Measurements from ENCODE around the gene UBR2. TPM values are rescaled to one million over a fixed set of nuclear protein-coding genes. Genes with fewer than 3 reads are reported as not detected.

Gene UBR2
- total and polyA plus RNA-seq, 2 donors (not counting 3 experiments of a cell fraction or from before 2014, with no cell fraction given): 8.0 to 22.3 TPM

DNA sequence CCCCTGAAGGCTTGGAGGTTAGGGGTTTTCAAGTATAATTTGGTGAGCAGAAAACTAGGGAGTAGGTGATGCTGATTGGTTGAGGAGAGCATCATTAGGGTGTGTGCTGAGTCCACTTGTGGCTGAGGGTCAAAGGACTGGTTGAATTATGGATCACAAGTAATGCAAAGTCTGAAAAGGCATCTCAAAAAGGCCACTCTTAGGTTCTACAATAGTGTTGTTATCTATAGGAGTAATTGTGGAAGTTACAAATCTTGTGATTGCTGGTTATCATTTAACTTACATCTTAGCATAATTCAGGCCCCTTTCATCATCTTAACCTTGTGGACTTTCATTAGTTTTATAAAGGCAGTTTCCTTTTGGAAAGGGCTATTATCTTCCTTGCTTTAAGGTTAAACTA is 60.8 kb downstream of the UBR2 start:
- intact Hi-C loops (cut with micrococcal nuclease) (no loop called here), dilution Hi-C loops (cut with MboI; ENCODE audit: extremely low pct_ligation_motif_present, low sequenced_read_pairs) (no loop called here)
- Histone ChIP-seq H3K9me1 (replicated peaks; ENCODE audit: control insufficient read depth, extremely low read depth, insufficient read depth, low read length) (no peaks in the 10 kb centered on the region), H2AFZ (ENCODE audit: low read depth, low read length) (no peak overlapping the region), H3K27ac (ENCODE audit: insufficient read depth, low read depth, low read length) (no peak overlapping the region), H3K4me2 (ENCODE audit: insufficient read depth, low read length) (no peak overlapping the region), H3K9me3 (replicated peaks; ENCODE audit: control insufficient read depth, insufficient read depth, low read length) (no peaks in the 10 kb centered on the region), H3K9ac (replicated peaks; ENCODE audit: extremely low read depth, insufficient read depth, low read length) (no peak overlapping the region), H3K36me3 (ENCODE audit: control insufficient read depth in 2 of 2, extremely low read depth in 1 of 2, insufficient read depth in 2 of 2, low read length in 2 of 2) (peaks cover 0 to under 1% of the 10 kb centered on the region in 2 experiments), H3K27me3 (ENCODE audit: control insufficient read depth in 2 of 2, insufficient read depth in 2 of 2, low read length in 2 of 2) (no peaks in the 10 kb centered on the region), H4K20me1 (replicated peaks; ENCODE audit: control insufficient read depth, extremely low read depth, insufficient read depth, low read length) (no peaks in the 10 kb centered on the region), H3K4me1 (ENCODE audit: control insufficient read depth, extremely low read depth, insufficient read depth, low read length) (no peaks in the 10 kb centered on the region), H3K79me2 (ENCODE audit: control insufficient read depth, insufficient read depth, low read length) (no peaks in the 10 kb centered on the region), H3K4me3 (replicated peaks in 1 of 3; ENCODE audit: insufficient read depth in 1 of 3, low read depth in 1 of 3, low read length in 3 of 3) (no peak overlapping the region)
- POLR2A ChIA-PET: no interaction called here
- CTCF ChIA-PET: no interaction called here
- FAIRE-seq: no peak
- no peak for TF ChIP-seq EZH2 (IDR thresholded peaks at IDR 0.05; ENCODE audit: borderline replicate concordance, low read depth, low read length, severe bottlenecking)
- no peak for TF ChIP-seq GATA2 (IDR thresholded peaks at IDR 0.05; ENCODE audit: insufficient read depth, insufficient read length, low read depth, low read length)
- TF ChIP-seq, protein P1, sequence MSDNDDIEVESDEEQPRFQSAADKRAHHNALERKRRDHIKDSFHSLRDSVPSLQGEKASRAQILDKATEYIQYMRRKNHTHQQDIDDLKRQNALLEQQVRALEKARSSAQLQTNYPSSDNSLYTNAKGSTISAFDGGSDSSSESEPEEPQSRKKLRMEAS (IDR thresholded peaks at IDR 0.05; ENCODE audit: insufficient read depth, insufficient read length): no peak
- no peak for TF ChIP-seq MYC (IDR thresholded peaks at IDR 0.05; ENCODE audit: low read depth, low read length)
- TF ChIP-seq POLR2AphosphoS5 (IDR thresholded peaks at IDR 0.05; ENCODE audit: insufficient read depth, low read depth, low read length): no peak
- no peak for TF ChIP-seq POLR2A (IDR thresholded peaks at IDR 0.05; ENCODE audit: low read depth, low read length)
- TF ChIP-seq, protein P2, sequence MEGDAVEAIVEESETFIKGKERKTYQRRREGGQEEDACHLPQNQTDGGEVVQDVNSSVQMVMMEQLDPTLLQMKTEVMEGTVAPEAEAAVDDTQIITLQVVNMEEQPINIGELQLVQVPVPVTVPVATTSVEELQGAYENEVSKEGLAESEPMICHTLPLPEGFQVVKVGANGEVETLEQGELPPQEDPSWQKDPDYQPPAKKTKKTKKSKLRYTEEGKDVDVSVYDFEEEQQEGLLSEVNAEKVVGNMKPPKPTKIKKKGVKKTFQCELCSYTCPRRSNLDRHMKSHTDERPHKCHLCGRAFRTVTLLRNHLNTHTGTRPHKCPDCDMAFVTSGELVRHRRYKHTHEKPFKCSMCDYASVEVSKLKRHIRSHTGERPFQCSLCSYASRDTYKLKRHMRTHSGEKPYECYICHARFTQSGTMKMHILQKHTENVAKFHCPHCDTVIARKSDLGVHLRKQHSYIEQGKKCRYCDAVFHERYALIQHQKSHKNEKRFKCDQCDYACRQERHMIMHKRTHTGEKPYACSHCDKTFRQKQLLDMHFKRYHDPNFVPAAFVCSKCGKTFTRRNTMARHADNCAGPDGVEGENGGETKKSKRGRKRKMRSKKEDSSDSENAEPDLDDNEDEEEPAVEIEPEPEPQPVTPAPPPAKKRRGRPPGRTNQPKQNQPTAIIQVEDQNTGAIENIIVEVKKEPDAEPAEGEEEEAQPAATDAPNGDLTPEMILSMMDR (IDR thresholded peaks at IDR 0.05; ENCODE audit: extremely low read depth in 1 of 2, insufficient read depth in 1 of 2, low read depth in 1 of 2, low read length in 2 of 2): no peak
- no peak for TF ChIP-seq JUN (IDR thresholded peaks at IDR 0.05; ENCODE audit: borderline replicate concordance, insufficient read depth, insufficient read length, low read depth)
- no peak for TF ChIP-seq FOS (IDR thresholded peaks at IDR 0.05; ENCODE audit: borderline replicate concordance, insufficient read depth, low read length)
- no TSS peak for BruUV-seq (replicated peaks)
- no peak for DNase-seq (ENCODE audit: low read depth, low spot score)

Measured in endothelial cell of umbilical vein (primary cell).